Measurements from ENCODE around the gene LAMA4.
A peak's percentile ranks its signal among the peaks of the same experiment; 100 is the strongest.
"Not testable (repeated sequence)": the region's sequence is repeated elsewhere in the genome, so short reads cannot be mapped to it uniquely, and the experiment has no call there.

The LAMA4 gene

GRCh38 chr6:112113918-112114317, 140.4 kb downstream of the LAMA4 start:
- Histone ChIP-seq H3K36me3 (ENCODE audit: control insufficient read depth, insufficient read depth, low read length) (no peaks in the 10 kb centered on the region), H3K9me3 (ENCODE audit: control insufficient read depth, low read length) (no peaks in the 10 kb centered on the region), H3K4me1 (ENCODE audit: control insufficient read depth, insufficient read depth, low read length) (no peaks in the 10 kb centered on the region), H3K27me3 (ENCODE audit: control insufficient read depth, insufficient read depth, low read length) (no peaks in the 10 kb centered on the region), H3K9ac (ENCODE audit: low read length) (no peak overlapping the region), H3K4me3 (ENCODE audit: low read length) (no peak overlapping the region)

DNA sequence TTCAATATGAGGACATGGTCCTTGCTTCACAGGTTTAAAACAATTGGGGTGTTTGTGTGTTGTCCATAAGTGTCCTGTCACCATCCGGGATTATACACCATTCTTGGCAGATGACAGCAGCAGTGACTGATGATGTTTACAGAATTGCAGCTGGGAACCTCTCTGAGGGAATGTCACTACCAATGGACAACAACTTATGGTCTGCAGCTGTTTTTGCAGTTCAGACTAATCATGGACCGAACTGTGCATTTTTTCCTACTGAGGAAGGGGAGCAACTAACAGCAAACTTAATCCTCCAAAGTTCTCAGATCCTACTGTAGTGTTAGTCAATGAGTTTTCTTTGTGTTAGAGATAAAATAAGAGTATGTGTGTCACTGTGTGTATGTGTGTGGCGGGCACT, 140.9 kb downstream of the LAMA4 start:
- Histone ChIP-seq H3K4me3 (ENCODE audit: low read length) (no peak overlapping the region), H3K4me1 (ENCODE audit: control insufficient read depth, insufficient read depth, low read length) (no peaks in the 10 kb centered on the region), H3K27me3 (ENCODE audit: control insufficient read depth, insufficient read depth, low read length) (no peaks in the 10 kb centered on the region), H3K9me3 (ENCODE audit: control insufficient read depth, low read length) (no peaks in the 10 kb centered on the region), H3K36me3 (ENCODE audit: control insufficient read depth, insufficient read depth, low read length) (no peaks in the 10 kb centered on the region), H3K9ac (ENCODE audit: low read length) (no peak overlapping the region)

GRCh38 chr6:112109262-112109661, 145.1 kb downstream of the LAMA4 start:
- Histone ChIP-seq H3K9ac (ENCODE audit: low read length) (no peak overlapping the region), H3K4me3 (ENCODE audit: low read length) (no peak overlapping the region), H3K27me3 (ENCODE audit: control insufficient read depth, insufficient read depth, low read length) (no peaks in the 10 kb centered on the region), H3K4me1 (ENCODE audit: control insufficient read depth, insufficient read depth, low read length) (no peaks in the 10 kb centered on the region), H3K36me3 (ENCODE audit: control insufficient read depth, insufficient read depth, low read length) (no peaks in the 10 kb centered on the region), H3K9me3 (ENCODE audit: control insufficient read depth, low read length) (no peaks in the 10 kb centered on the region)

- H3K27me3 ChIP-seq (ENCODE audit: control insufficient read depth, insufficient read depth, low read length): no peaks in the 10 kb centered on the region
- no peak overlapping the region for H3K9ac ChIP-seq (ENCODE audit: low read length)
- no peaks in the 10 kb centered on the region for H3K36me3 ChIP-seq (ENCODE audit: control insufficient read depth, insufficient read depth, low read length)
- H3K9me3 ChIP-seq (ENCODE audit: control insufficient read depth, low read length): no peaks in the 10 kb centered on the region
- no peak overlapping the region for H3K4me3 ChIP-seq (ENCODE audit: low read length)
- H3K4me1 ChIP-seq (ENCODE audit: control insufficient read depth, insufficient read depth, low read length): no peaks in the 10 kb centered on the region
Measured at GRCh38 chr6:112106562-112106961, 147.8 kb downstream of the LAMA4 start.

DNA sequence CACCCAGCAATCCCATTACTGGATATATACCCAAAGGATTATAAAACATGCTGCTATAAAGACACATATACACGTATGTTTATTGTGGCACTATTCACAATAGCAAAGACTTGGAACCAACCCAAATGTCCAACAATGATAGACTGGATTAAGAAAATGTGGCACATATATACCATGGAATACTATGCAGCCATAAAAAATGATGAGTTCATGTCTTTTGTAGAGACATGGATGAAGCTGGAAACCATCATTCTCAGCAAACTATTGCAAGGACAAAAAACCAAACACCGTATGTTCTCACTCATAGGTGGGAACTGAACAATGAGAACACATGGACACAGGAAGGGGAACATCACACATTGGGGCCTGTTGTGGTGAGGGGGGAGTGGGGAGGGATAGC, 148.3 kb downstream of the LAMA4 start:
- not testable (repeated sequence) for H3K4me1 ChIP-seq (ENCODE audit: control insufficient read depth, insufficient read depth, low read length); H3K27me3 ChIP-seq (ENCODE audit: control insufficient read depth, insufficient read depth, low read length); H3K9ac ChIP-seq (ENCODE audit: low read length); H3K9me3 ChIP-seq (ENCODE audit: control insufficient read depth, low read length); H3K36me3 ChIP-seq (ENCODE audit: control insufficient read depth, insufficient read depth, low read length); H3K4me3 ChIP-seq (ENCODE audit: low read length)

DNA sequence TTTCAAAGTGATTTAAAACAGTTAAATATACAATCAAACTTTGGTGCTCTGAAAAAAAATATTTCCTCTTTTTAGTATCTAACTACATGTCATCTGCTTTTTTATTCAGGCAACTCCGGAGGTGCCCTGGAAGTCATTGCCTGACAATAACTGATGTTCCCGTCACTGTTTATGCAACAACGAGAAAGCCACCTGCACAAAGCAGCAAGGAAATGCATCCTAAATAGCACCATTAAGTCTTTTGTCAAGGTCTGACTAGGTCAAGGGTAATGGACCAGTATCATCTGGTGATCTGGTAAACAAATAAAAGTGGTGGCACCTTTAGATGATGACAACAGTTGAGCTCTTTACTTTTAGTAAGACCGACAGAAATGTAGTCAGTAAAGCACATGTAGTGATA, 153.8 kb downstream of the LAMA4 start:
- no peaks in the 10 kb centered on the region for H3K27me3 ChIP-seq (ENCODE audit: control insufficient read depth, insufficient read depth, low read length)

DNA sequence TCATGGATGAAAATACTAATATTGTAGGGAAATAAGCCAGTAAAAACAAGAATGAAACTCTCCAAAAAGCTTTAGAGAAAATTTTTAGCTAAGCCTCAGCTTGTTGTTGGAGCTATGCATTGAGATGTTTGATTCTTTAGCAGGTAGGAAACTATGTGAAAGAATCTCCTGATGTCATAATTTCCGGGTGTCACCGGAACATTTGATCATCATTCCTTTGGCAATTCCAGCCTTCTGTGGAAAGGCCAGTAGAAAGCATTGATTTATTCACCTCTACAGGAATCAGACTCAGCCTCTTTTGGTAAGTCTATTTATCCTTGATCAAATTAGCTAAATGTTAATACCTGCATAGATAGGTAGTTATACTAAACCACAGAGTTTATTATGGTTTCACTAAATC, 157.5 kb downstream of the LAMA4 start:
- no peaks in the 10 kb centered on the region for H3K4me1 ChIP-seq (ENCODE audit: control insufficient read depth, insufficient read depth, low read length)
- no peaks in the 10 kb centered on the region for H3K27me3 ChIP-seq (ENCODE audit: control insufficient read depth, insufficient read depth, low read length)
- H3K9me3 ChIP-seq (ENCODE audit: control insufficient read depth, low read length): no peaks in the 10 kb centered on the region
- no peaks in the 10 kb centered on the region for H3K36me3 ChIP-seq (ENCODE audit: control insufficient read depth, insufficient read depth, low read length)
- H3K4me3 ChIP-seq (ENCODE audit: low read length): no peak overlapping the region
- H3K9ac ChIP-seq (ENCODE audit: low read length): no peak overlapping the region

More for the DNA sequence above, 153.8 kb downstream of the LAMA4 start:
- Histone ChIP-seq H3K9me3 (ENCODE audit: control insufficient read depth, low read length) (no peaks in the 10 kb centered on the region), H3K9ac (ENCODE audit: low read length) (no peak overlapping the region), H3K4me3 (ENCODE audit: low read length) (no peak overlapping the region), H3K36me3 (ENCODE audit: control insufficient read depth, insufficient read depth, low read length) (no peaks in the 10 kb centered on the region), H3K4me1 (ENCODE audit: control insufficient read depth, insufficient read depth, low read length) (no peaks in the 10 kb centered on the region)

DNA sequence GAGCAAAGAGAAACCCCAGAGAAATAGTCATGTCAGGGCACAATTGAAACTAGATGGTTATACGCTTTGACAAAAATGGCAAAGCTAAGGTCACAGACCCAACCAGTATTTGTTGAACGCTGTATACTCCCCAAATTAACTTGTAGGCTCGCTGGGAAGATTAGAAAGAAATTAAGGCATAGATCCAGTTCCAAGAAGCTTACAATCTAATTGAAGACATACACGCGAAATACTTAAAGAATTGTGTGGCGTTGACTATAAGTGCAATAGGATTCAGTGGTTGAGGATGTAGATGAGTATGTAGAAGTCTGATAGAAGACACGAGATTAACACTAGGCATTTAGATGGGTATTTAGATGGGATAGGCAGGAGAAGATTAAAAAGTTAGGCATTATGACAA, 166.5 kb downstream of the LAMA4 start:
- H3K27me3 ChIP-seq (ENCODE audit: control insufficient read depth, insufficient read depth, low read length): no peaks in the 10 kb centered on the region
- H3K9me3 ChIP-seq (ENCODE audit: control insufficient read depth, low read length): no peaks in the 10 kb centered on the region
- no peaks in the 10 kb centered on the region for H3K36me3 ChIP-seq (ENCODE audit: control insufficient read depth, insufficient read depth, low read length)
- H3K9ac ChIP-seq (ENCODE audit: low read length): peak overlapping the region; percentile 82
- H3K4me1 ChIP-seq (ENCODE audit: control insufficient read depth, insufficient read depth, low read length): peaks cover 4% of the 10 kb centered on the region
- H3K4me3 ChIP-seq (ENCODE audit: low read length): peak overlapping the region; percentile 73

DNA sequence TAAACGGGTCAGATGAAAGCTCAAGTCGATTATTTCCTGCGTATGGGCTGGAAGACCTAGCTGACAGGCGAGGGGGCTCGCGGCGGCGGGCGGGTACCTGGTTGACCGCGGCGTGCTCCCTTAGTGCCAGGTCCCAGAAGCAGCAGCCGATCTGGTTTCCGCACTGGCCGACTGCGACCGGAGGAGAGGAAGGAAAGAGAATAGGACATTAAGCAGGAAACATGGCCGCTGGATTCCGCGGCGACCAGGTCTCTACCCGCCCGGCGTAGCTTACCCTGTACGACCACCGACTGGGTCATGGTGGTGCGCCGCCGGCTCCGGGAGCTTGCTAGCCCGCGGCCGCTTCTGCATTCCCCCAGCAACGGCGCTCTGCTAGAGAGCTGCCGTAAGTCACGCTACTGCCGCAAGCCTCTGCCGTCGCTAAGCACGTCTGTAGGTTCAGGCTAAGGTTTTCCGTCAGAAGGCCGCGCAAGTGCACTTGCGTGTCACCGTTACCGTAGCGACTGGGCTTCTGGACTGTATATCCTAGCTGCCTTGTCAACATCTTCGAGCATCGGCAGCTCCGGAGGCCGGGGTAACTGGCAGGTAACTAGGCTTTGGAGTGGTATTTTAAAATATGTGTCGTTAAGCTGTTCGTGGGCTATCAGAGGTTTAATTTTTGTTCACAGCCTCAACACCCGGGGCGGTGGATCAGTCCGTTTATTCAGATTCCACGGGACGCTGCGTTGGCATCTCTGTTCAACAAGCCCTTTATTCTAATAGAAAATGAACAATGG, 167.0 kb downstream of the LAMA4 start, which contains the start of the genes FAM229B and TUBE1:
TSS of gene FAM229B (plus strand) at position 456 of the 776 bp plus-strand sequence. CDS start 11,693 bp downstream, outside the sequence.
TSS of gene TUBE1 (minus strand) at position 347 of the 776 bp plus-strand sequence. CDS start at position 299, 48 bp downstream.
- H3K27me3 ChIP-seq (ENCODE audit: control insufficient read depth, insufficient read depth, low read length): no peaks in the 10 kb centered on the region
- peaks cover 4% of the 10 kb centered on the region for H3K4me1 ChIP-seq (ENCODE audit: control insufficient read depth, insufficient read depth, low read length)
- peak within 1 kb of the TSS; percentile 73 for H3K4me3 ChIP-seq (ENCODE audit: low read length)
- H3K36me3 ChIP-seq (ENCODE audit: control insufficient read depth, insufficient read depth, low read length): no peaks in the 10 kb centered on the region
- H3K9me3 ChIP-seq (ENCODE audit: control insufficient read depth, low read length): no peaks in the 10 kb centered on the region
- peak within 1 kb of the TSS; percentile 82 for H3K9ac ChIP-seq (ENCODE audit: low read length)

GRCh38 chr6:112086744-112087135, 167.6 kb downstream of the LAMA4 start:
- Histone ChIP-seq H3K9ac (ENCODE audit: low read length) (peak overlapping the region; percentile 82), H3K4me1 (ENCODE audit: control insufficient read depth, insufficient read depth, low read length) (peaks cover 4% of the 10 kb centered on the region), H3K36me3 (ENCODE audit: control insufficient read depth, insufficient read depth, low read length) (no peaks in the 10 kb centered on the region), H3K4me3 (ENCODE audit: low read length) (peak overlapping the region; percentile 73), H3K27me3 (ENCODE audit: control insufficient read depth, insufficient read depth, low read length) (no peaks in the 10 kb centered on the region), H3K9me3 (ENCODE audit: control insufficient read depth, low read length) (no peaks in the 10 kb centered on the region)

DNA sequence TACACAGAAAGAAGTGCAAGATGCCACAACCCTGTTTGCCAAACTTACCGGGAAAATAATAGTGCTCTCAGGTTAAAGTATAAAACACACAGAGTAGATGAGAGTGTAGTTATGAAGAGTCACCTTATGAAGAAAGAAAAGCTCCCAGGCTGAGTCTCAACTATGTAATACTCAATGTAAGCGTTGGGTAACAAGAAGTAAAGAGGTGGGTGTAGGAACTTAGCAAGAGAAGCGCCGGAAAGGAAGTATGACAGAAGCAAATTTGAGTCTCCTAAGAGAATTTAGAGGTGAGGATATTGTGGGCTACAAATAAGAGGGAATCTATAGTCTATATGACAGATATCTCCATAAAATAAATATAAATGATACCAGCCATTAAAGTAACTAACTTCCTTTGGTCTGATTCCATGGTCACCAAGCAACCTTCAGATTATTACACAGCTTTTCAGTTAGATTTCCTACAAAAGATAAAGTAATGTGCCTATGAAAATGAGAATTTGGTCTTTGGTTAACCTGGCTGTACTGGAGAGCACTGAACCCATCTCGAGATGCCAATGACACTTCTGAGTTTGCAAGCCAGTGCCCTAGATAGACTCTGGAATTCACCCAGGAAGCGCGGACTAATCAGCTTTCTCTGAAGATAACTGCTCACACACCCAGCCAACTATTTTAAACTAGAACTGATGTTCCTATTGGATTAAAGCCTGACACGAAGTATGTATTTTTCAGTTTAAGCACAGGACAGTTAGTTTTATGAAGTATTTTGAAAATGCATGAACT, 168.9 kb downstream of the LAMA4 start:
- Histone ChIP-seq H3K36me3 (ENCODE audit: control insufficient read depth, insufficient read depth, low read length) (no peaks in the 10 kb centered on the region), H3K27me3 (ENCODE audit: control insufficient read depth, insufficient read depth, low read length) (no peaks in the 10 kb centered on the region)

GRCh38 chr6:112081569-112081968, 172.8 kb downstream of the LAMA4 start:
- Histone ChIP-seq H3K27me3 (ENCODE audit: control insufficient read depth, insufficient read depth, low read length) (no peaks in the 10 kb centered on the region), H3K4me3 (ENCODE audit: low read length) (no peak overlapping the region), H3K9me3 (ENCODE audit: control insufficient read depth, low read length) (no peaks in the 10 kb centered on the region), H3K9ac (ENCODE audit: low read length) (no peak overlapping the region), H3K4me1 (ENCODE audit: control insufficient read depth, insufficient read depth, low read length) (no peaks in the 10 kb centered on the region), H3K36me3 (ENCODE audit: control insufficient read depth, insufficient read depth, low read length) (no peaks in the 10 kb centered on the region)

More for the DNA sequence above, 168.9 kb downstream of the LAMA4 start:
- Histone ChIP-seq H3K9ac (ENCODE audit: low read length) (no peak overlapping the region), H3K4me3 (ENCODE audit: low read length) (no peak overlapping the region), H3K4me1 (ENCODE audit: control insufficient read depth, insufficient read depth, low read length) (peaks cover 4% of the 10 kb centered on the region), H3K9me3 (ENCODE audit: control insufficient read depth, low read length) (no peaks in the 10 kb centered on the region)
